GM19043 (cell line): Measurements from ENCODE around the gene GSC2.

ENCODE experiments used
- ATAC-seq: cut with Tn5 transposase; IDR thresholded peaks from one replicate; pipeline ENCODE4 v1.9.1; 2021; ENCODE audit warnings: low read depth; ENCODE audit not compliant: unreplicated experiment

GSC2 gene

DNA sequence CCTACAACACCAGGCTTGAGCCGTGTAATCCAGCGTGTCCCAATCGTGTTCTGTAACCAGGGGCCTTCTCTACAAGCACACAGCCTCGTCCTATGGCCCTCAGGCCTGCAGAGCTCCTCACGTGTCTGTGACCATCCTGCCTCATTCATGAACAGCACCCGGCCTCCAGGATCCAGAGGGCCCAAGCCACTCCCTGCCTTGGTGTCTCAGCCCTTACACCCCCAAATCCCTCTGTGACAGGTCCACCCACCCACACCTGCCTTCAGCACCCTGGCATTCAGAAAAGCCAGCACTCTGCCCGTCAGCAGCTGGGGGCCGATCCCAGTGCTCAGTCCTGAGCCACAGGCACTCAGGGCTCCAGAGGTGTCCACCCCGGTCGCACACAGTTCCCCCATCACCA is 13.2 kb downstream of the GSC2 start:
- ATAC-seq = no peak

DNA sequence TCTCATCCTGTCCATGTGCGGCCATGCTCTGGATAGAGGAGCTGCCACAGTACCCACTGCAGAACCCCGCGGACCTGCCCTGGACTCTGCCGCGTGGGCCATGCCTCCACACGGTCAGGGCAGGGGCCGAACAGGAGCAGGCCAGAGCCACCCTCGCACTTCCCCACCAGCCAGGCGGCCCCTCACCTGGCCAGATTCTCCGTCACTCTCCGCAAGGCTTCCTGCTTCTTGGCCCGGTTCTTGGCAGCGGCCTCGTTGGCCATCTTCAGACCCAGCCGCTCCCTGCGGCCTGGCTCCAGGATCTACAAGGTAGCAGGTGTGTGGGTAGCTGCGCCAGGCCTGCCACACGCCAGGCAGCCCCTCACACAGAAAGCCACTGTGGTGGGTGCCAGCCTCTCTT is 15.2 kb downstream of the GSC2 start:
- ATAC-seq = no peak

DNA sequence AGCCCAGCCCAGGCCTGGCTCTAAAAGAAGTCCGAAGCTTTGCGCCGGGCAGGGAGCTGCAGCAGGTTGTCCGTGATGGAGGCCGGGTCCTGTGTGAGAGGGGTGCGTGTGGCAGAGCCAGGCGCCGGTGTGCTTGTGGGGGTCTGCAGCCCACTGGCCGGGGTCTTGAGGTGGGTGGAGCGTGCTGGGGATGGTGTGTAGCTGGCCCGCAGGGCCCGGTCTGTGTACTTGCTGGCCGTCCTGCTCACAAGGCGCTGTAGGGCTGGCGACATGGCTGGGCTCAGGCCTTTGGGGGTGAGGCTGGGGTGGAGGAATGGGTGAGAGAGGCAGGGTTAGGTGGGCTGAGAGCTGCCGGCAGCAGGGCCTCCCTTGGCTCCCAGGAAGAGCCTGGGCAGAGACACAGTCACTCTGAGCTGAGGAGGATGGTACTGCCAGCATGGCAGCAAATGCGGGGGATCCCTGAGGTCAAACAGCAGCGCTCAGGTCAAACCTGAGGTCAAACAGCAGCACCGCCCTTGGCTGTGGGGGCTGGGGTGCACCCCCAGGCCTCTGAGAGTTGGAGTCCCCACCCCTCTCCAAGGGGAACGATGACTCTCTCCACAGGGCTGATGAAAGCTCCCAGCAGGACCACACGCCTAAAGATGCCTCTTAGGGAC is 15.8 kb downstream of the GSC2 start:
- ATAC-seq = no peak

DNA sequence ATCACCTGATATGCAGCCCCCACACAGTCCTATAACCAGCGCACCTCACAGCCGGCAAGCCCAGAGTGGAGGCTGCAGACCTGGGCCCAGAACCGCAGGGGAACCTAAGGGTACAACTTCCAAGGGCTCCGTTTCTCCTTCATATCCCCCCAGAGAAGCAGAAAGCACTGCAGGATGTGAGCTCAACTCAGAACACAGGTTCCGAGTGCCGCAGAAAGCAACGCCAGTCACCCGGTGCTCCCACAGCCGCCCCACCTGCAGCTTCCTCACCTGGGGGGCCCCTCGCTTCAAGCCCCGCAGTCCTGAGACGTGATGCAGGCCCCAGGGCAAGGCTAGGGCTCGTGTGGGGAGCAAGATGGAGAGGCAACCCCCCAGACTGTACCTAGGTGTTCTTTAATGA is 16.5 kb downstream of the GSC2 start:
- ATAC-seq = no peak

DNA sequence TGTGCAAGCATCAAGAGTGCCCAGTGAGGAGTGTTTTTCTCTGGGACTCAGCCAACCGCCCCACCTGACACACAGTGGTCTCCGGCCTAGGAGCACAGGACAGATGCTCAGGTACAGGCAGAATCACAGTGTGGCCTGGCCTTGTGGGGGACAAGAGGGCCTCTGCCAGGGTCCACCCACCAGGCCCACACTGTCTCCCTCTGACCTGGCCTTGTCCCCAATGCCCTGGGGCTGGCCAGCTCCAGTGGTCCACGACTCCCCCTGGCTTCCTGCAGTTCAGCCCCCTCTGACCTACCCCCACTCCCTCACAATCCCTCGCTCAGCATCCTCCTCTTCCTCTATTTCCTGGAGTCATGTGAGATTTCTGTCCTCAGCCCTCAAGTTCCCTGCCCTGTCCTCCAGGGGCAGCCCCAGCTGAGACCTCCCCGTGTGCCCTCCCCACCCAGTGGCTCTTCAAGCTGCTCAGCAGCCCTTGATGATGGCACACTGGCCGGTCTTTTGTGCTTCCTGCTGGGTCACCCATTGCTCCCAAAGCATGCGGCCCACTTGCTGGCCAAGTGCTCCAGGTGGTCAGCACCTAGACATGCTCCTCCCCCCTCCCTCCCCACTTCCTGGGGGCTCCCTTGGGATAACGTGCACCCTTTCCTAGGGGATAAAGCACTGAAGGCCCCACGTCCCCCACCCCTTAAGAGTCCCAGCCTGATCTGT is 17.2 kb downstream of the GSC2 start:
- ATAC-seq = no peak

DNA sequence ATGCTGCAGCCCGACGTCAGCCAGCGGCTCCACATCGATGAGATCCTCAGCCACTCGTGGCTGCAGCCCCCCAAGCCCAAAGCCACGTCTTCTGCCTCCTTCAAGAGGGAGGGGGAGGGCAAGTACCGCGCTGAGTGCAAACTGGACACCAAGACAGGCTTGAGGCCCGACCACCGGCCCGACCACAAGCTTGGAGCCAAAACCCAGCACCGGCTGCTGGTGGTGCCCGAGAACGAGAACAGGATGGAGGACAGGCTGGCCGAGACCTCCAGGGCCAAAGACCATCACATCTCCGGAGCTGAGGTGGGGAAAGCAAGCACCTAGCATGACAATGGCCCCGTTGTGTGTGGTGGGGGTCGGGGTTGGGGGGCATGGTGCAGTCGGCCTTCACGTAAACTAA is 17.9 kb downstream of the GSC2 start:
- no peak for ATAC-seq

DNA sequence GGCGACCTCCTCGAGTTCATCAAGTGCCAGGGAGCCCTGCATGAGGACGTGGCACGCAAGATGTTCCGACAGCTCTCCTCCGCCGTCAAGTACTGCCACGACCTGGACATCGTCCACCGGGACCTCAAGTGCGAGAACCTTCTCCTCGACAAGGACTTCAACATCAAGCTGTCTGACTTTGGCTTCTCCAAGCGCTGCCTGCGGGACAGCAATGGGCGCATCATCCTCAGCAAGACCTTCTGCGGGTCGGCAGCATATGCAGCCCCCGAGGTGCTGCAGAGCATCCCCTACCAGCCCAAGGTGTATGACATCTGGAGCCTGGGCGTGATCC is 18.4 kb downstream of the GSC2 start:
- ATAC-seq = no peak

DNA sequence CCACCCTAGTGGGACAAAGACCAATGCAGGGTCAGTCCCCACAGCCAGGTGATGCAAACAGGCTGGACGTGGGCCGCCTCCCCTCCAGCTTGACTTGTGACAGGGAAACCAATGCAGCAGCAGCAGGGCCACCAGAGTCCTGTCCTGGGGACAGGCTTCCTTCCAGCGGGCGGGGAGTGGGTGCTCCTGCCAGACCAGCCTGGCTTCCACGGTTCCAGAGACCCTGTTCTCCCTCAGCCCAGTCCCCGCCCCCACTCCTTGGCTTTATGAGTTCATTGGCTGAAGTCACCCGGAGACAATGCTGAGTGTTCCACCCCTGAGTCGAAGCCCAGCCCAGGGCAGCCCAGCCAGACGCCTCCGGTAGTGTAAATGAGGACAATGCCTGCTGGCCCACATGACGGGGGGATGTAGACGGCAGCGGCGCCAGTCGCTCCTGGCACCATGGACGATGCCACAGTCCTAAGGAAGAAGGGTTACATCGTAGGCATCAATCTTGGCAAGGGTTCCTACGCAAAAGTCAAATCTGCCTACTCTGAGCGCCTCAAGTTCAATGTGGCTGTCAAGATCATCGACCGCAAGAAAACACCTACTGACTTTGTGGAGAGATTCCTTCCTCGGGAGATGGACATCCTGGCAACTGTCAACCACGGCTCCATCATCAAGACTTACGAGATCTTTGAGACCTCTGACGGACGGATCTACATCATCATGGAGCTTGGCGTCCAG is 19.0 kb downstream of the GSC2 start, which contains the start of gene TSSK2:
Gene TSSK2 (plus strand): TSS at position 350 of the 726 bp plus-strand sequence. CDS start 92 bp downstream, at position 442.
- ATAC-seq = no peak

DNA sequence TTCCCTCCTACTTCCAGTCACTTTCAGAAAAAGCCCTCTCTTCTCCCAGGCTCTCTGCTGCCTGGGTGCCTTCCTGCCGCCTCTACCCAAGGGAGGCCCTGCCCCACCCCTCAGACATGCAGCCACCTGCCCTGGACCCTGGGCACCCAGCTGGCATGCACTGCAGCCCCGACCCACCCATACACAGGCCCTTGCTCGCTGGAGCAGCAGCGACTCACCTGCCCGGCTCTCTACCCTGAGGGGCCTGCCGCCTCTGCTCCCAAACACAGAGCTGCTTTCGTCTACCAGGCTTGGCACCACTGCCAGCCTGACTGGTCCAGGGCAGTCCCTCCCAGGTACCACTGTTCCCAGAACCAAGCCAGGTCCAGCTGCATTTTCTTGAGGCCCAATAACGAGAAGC is 20.2 kb downstream of the GSC2 start:
- no peak for ATAC-seq

DNA sequence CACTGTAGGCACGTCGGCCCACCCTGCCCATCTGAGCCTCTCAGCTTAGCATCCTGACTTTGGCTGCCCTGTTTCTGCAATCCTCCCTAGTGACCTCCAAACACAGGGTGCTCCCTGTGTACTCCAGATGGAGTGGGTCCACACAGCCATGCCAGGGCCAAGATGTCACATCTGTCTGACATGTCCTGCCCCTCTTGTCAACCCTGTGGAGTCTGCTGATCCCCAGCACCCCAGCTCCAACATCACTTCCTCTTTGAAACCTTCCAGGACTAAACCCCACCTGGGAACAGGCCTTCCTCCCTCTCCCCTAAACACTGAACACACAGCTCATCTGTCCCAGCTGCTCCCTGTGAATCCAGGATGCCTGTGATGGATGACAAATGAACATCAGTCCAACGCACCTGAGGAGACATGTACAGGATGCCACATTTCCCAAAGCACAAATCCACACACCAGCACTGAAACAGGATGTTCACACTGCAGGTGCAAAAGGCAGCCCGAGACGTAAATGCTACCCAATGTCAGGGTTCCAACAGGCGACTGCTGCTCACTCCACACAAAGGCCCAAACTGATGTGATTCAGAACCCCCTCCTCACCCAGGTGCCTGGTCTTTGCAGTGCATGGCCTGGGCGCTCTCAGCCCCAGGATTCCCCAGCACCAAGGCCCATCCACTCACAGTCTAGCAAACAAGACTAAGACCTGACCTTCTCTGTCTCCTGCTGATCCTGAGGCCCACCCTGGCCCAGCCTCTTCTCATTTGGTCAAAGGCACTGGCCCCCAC is 21.0 kb downstream of the GSC2 start:
- ATAC-seq = no peak

DNA sequence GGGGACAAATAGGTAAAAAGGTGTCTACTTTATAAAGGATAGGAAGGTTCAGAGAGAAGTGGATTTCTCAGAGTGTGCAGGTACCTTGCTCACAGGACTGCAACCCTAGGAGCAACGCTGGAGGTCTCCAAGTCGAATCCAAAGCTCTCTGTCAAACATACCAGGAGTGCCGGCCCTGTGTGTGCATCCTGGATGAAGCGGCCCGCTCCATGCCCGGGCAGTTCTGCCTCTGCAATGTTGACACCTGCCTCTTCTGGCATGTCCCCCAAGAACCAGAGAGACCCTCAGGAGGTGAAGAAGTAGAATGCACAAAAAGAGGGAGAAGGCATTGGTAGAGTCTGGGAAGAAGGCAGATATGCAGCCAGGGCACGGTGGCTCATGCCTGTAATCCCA is 22.1 kb downstream of the GSC2 start:
- no peak for ATAC-seq

DNA sequence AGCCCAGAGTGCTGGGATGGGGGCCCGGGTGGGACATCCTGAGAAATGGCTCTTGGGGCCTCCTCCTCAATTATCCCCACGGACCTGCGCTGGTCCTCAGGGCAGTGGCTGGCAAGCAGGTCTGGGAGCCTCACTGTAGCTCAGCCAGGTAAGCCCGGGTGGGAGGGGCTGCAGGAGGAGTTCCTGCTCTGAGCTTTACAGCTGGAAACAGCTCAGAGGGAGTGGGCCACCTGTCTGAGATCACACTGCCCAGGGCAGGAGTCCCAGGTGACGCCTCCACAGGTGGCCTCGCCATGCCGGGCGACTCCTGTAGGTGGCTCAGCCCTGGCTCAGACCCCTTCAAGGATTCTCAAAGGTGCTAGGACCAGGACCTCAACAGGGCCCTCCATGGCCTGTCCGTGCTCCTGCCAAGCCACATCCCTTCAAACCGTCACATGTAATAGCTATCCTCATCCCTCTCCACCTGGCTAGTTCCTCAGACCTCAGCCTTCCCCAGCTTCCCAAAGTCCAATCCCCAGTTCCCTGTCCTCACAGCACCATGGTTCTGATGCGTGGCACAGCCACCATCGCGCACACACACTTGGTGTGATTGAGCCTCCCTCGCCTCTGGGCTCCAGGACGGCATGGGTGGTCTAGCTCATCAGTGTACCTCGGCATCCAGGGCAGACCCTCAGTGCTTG is 22.6 kb downstream of the GSC2 start:
- ATAC-seq = no peak

DNA sequence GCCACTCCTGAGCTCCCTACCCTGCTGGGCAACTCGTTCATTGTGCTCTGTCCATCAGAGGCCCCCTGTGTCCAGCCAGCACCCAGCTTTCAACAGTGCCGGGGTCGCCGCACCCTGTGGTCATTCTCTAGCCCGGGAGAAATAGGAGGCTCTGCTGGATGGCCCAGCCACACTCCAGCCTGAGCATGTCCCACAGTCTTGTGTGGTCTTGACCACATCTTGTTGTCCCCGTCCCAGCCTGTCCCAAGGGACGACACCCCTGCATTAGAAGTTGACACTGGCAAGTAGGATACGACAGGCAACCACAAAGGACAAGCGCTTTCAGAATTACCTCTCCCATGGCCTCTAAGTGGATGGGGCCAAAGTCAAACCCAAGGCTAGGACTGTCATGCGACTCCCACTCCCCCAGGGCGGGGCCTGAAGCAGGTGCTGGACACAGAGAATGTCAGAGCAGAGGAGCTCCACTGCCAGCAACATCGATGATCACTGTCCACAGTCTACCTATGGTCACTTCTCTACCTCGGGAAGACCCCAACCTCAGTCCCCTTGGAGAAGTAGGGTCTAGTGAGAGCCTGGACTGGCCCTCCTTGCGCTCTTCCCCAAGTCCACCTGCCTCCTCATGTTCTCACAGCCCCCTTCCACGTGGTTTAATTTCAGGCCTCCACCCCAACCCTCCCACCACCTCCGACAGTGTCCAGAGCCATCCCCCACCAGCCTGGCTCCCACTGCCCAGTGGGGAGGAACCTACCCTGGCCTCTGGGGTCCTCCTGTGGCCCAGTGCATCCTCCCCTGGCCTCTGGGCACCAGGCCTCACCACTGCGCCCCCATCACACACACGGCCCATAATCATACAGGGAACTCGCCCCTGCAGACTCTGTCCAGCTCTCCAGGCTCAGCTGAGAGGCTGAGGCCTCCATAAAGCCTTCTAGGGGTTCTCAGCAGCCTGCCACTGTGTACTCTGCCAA is 23.5 kb downstream of the GSC2 start:
- no peak for ATAC-seq

DNA sequence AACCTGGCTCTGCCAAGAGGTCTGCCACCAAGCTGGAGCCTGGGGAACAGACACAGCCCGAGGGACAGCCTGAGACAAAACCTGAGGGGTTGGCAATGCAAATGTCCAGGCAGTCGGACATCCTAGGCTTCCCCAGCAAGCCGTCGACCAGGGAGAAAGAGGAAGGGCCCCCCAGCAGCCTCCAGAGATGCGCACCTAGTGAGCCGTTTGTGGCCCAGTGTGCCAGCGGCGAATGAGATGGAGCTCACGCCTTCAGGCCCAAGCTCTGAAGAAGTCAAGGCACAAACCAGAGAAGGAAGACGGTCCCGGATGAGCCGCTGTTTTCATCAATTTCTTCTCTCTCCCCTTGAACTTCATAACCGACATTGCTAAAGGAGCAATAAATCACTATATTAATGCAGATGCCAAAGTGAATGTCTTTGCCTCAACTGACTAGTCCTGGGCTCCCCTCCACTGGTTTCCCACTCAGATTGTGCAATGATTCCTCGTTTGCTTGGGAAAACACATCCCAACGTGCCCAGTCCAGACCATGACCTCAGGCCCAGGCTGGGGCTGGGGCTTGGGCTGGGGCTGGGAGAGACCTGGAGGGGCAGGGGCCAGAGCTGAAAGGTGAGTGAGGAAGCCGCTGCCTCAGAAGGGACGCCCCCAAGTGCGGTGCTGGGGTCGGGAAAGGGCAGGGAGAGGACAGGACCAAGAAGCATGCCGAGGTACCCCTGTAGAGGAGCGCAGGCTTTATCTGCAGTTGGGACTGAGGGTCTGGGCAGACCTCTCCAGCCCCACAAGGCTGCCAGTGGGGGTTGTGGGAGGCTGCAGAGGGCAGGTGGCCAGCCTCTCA is 24.4 kb downstream of the GSC2 start:
- no peak for ATAC-seq

DNA sequence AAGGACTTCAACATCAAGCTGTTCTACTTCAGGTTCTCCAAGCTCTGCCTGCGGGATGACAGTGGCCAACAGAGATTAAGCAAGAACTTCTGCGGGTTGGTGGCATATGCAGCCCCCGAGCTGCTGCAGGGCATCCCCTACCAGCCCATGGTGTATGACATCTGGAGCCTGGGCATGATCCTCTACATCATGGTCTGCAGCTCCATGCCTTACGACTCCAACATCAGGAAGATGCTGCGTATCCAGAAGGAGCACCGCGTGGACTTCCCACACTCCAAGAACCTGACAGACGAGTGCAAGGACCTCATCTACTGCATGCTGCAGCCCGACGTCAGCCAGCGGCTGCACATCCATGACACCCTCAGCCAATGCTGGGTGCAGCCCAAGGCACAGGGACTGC is 25.1 kb downstream of the GSC2 start:
- ATAC-seq = no peak

DNA sequence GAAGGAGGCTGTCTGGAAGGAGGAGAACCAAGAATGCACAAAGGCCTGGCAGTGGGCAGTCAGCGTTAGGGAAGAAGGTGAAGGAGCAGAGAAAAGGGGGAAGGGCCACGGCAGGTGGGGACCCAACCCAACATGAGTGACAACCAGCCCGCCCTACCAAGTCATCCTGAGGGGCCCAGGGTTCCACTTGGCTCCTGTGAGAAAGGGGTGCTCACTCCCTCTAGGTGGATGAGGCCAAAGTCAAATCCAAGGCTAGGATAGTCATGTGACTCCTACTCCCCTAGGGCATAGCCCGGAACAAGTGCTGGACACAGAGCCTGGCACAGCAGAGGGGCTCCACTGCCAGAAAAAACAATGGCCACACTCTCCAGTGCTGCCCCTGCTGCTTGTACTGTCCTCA is 25.7 kb downstream of the GSC2 start:
- ATAC-seq = no peak

DNA sequence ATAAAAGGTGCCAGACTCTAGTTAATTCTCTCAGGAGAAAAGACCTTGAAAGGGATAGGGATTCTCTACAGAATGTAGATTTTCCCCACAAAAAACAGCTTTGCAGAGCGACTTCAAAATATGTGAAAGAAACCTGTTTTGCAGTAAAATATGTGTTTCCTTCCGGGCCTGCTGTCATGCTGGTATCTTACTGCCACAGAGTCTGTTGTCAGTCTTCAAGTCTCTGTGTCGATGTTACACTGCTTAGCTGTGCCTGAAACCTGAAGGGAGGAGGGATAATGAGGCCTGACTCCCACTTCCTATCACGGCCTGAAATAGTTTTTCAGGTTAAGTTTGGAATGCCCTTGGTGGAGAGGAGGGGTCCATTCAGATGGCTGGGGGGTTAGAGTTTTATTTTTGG is 26.2 kb downstream of the GSC2 start:
- ATAC-seq = no peak

DNA sequence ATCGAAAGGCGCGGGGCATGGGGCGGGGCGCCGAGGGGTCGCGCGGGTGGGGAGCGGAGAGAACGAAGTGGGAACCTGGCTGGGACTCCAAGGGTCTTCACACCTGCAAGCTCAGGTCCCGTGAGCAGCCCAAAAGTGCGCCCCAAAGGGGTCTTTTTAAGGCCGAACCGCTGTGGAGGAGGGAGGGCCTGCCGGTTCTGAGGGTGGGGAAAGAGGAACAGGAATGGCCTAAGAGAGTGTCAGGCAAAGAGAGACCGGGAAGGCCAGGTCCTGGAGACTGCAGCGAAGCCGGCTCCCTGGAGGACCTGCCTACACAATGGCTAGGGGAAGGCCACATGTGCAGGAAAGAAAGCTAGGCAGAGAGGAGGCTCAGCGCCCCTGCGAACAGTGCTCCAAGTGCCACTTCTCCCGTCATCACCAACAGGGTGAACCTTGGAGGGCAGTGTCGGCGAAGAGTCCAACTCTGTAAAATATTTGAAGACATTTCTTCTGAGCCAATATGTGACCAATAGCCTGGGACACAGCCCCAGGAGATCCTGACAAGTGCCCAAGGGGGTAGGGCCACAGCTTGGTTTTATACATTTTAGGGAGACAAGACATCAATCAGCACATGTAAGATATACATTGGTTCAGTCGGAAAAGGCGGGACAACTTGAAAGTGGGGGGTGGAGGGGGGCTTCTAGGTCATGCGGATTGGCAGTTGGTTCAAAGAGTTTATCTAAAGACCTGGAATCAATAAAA is 27.2 kb downstream of the GSC2 start:
- ATAC-seq = no peak
